Motor neuron (in vitro differentiated cells): Measurements from ENCODE around the gene TMEM127. TPM values are rescaled to one million over a fixed set of nuclear protein-coding genes. Genes with fewer than 3 reads are reported as not detected.
"Not testable (repeated sequence)": the region's sequence is repeated elsewhere in the genome, so short reads cannot be mapped to it uniquely, and the experiment has no call there.

ENCODE experiments used
- ATAC-seq, 8 experiments: fragments of 200-7000 bp; cut with Tn5 transposase; replicated peaks in 6 of 8; 2 replicates each; pipeline ENCODE4 v1.8.0; 2021; ENCODE audit warnings: mild to moderate bottlenecking in 8 of 8, moderate library complexity in 8 of 8
- H3K27ac ChIP-seq, 2 donors: fragments of 250-450 bp; sonication (Bioruptor Pico); 2 replicates each; pipeline ENCODE4 v1.9.0; 2021; ENCODE audit warnings: antibody characterized with exemption in 2 of 2, mild to moderate bottlenecking in 2 of 2, moderate library complexity in 1 of 2
- H3K4me1 ChIP-seq, 2 donors: fragments of 250-450 bp; sonication (Bioruptor Pico); replicated peaks in 1 of 2; 2 replicates each; pipeline ENCODE4 v1.6.1; 2021; ENCODE audit warnings: antibody characterized with exemption in 2 of 2, mild to moderate bottlenecking in 2 of 2, moderate library complexity in 1 of 2
- H3K4me3 ChIP-seq, 5 donors: fragments of 250-450 bp; sonication (Bioruptor Pico); 2 replicates each; pipeline ENCODE4 v1.9.0; 2021; ENCODE audit warnings: antibody characterized with exemption in 5 of 5, mild to moderate bottlenecking in 5 of 5, moderate library complexity in 4 of 5
- WGBS, 10 experiments: fragments of 450-650 bp; shearing (Covaris generic); methylation state at CpG; one replicate each; pipeline ENCODE4 v1.0.0; 2022; 5-methylcytosine and 5-hydroxymethylcytosine counted together
- in situ Hi-C, 9 experiments: fragments of 400-800 bp; cut with MboI; loops; one replicate each; pipeline ENCODE4 v1.15.0; 2021; ENCODE audit warnings: low sequenced_read_pairs in 9 of 9, low pct_unique_long_range_greater_than_20kb in 2 of 9; ENCODE audit not compliant: unreplicated experiment in 9 of 9
- total RNA-seq, 8 experiments: library from RNA; unstranded; fragments of 300-600 nt; gene quantifications; 2 replicates each; pipeline versions ENCODE4 v1.2.3 to v1.2.4, GENCODE V29; 2022

TMEM127 gene
- total RNA-seq, 8 experiments from 2014 or later, result 14.7 to 26.4 (median 19.7) TPM

GRCh38 chr2:96260387-96261260 is 5.2 kb downstream of the TMEM127 start:
- WGBS, 10 experiments, result 0 to 80% (median 50%) methylated on average over 1 to 5 of the region's 10 CpGs; no CpG with 5 or more reads in 1 of the 10 experiments
- no peak overlapping the region for H3K4me3 ChIP-seq
- in situ Hi-C loops, result loop anchor here in 1 of 9 experiments (25.0 kb wide), 1 partner anchor 248 kb away; no protein-coding TSS in a partner anchor
- H3K4me1 ChIP-seq, result peaks cover 35 to 39% of the 10 kb centered on the region in 2 donors
- H3K27ac ChIP-seq, result peak overlapping the region in 1 of 2 donors; percentile 62
- ATAC-seq, result peak; percentile 53 to 76 (median 64)

GRCh38 chr2:96259497-96259921 is 6.3 kb downstream of the TMEM127 start:
- WGBS, 10 experiments, result 14 to 100% (median 100%) methylated on average over 1 to 4 of the region's 5 CpGs; no CpG with 5 or more reads in 7 of the 10 experiments
- Histone ChIP-seq H3K4me1 (peaks cover 35 to 38% of the 10 kb centered on the region in 2 donors), H3K27ac (peak overlapping the region in 1 of 2 donors; percentile 62), H3K4me3 (no peak overlapping the region)
- ATAC-seq, result peak in 4 of 8 experiments; percentile 21 to 39 (median 29)
- in situ Hi-C loops, result loop anchor here in 1 of 9 experiments (25.0 kb wide), 1 partner anchor 247 kb away; no protein-coding TSS in a partner anchor

- 58 to 100% (median 80%) methylated on average over 1 to 4 of the region's 7 CpGs; no CpG with 5 or more reads in 2 of the 10 experiments for WGBS, 10 experiments
- H3K4me3 ChIP-seq, result no peak overlapping the region
- H3K27ac ChIP-seq, result peak overlapping the region; percentile 8 to 25
- ATAC-seq, result no peak
- H3K4me1 ChIP-seq, result peaks cover 28 to 29% of the 10 kb centered on the region in 2 donors
- in situ Hi-C loops, result loop anchor here in 1 of 9 experiments (25.0 kb wide), 1 partner anchor 246 kb away; no protein-coding TSS in a partner anchor
Measured at GRCh38 chr2:96258166-96259022, 7.4 kb downstream of the TMEM127 start.

- not testable (repeated sequence) for ATAC-seq, H3K27ac ChIP-seq, H3K4me3 ChIP-seq
- in situ Hi-C loops, result loop anchor here in 1 of 9 experiments (25.0 kb wide), 1 partner anchor 245 kb away; no protein-coding TSS in a partner anchor
- WGBS, 10 experiments, result 93 to 100% (median 100%) methylated on average over 1 to 3 of the region's 3 CpGs; no CpG with 5 or more reads in 3 of the 10 experiments
- H3K4me1 ChIP-seq, result peaks cover 28 to 29% of the 10 kb centered on the region in 2 donors
Measured at GRCh38 chr2:96257744-96258143, 8.1 kb downstream of the TMEM127 start.

GRCh38 chr2:96256611-96257113 is 9.1 kb downstream of the TMEM127 start:
- Histone ChIP-seq H3K4me3 (no peak overlapping the region), H3K4me1 (peaks cover 28 to 32% of the 10 kb centered on the region in 2 donors), H3K27ac (no peak overlapping the region)
- no peak for ATAC-seq
- in situ Hi-C loops, result loop anchor here in 1 of 9 experiments (25.0 kb wide), 1 partner anchor 244 kb away; no protein-coding TSS in a partner anchor
- WGBS, 10 experiments, result 79 to 100% (median 93%) methylated on average over 1 to 6 of the region's 6 CpGs

GRCh38 chr2:96254571-96254970 is 11.2 kb downstream of the TMEM127 start:
- H3K4me1 ChIP-seq, result peaks cover 14 to 27% of the 10 kb centered on the region in 2 donors
- no peak for ATAC-seq
- no peak overlapping the region for H3K4me3 ChIP-seq
- H3K27ac ChIP-seq, result no peak overlapping the region
- in situ Hi-C loops, result loop anchor here in 1 of 9 experiments (25.0 kb wide), 1 partner anchor 242 kb away; no protein-coding TSS in a partner anchor
- 100% methylated on average over 1 of the region's 11 CpGs; no CpG with 5 or more reads in 9 of the 10 experiments for WGBS, 10 experiments

- in situ Hi-C loops, result loop anchor here in 1 of 9 experiments (25.0 kb wide), 1 partner anchor 241 kb away; no protein-coding TSS in a partner anchor
- Histone ChIP-seq H3K27ac (no peak overlapping the region), H3K4me1 (peaks cover 0 to 12% of the 10 kb centered on the region in 2 donors), H3K4me3 (no peak overlapping the region)
- no peak for ATAC-seq
- 90 to 100% (median 100%) methylated on average over 1 to 2 of the region's 7 CpGs; no CpG with 5 or more reads in 6 of the 10 experiments for WGBS, 10 experiments
Measured at GRCh38 chr2:96253006-96253405, 12.8 kb downstream of the TMEM127 start.

GRCh38 chr2:96252526-96252925 is 13.3 kb downstream of the TMEM127 start:
- no peak for ATAC-seq
- in situ Hi-C loops, result loop anchor here in 1 of 9 experiments (25.0 kb wide), 1 partner anchor 240 kb away; no protein-coding TSS in a partner anchor
- no peak overlapping the region for H3K27ac ChIP-seq
- 40 to 100% (median 94%) methylated on average over 1 to 4 of the region's 8 CpGs; no CpG with 5 or more reads in 4 of the 10 experiments for WGBS, 10 experiments
- peaks cover 0 to 12% of the 10 kb centered on the region in 2 donors for H3K4me1 ChIP-seq
- no peak overlapping the region for H3K4me3 ChIP-seq

GRCh38 chr2:96251721-96252292 is 14.0 kb downstream of the TMEM127 start:
- Histone ChIP-seq H3K4me3 (no peak overlapping the region), H3K4me1 (peaks cover 0 to 12% of the 10 kb centered on the region in 2 donors), H3K27ac (peak overlapping the region in 1 of 2 donors; percentile 4)
- in situ Hi-C loops, result loop anchor here in 1 of 9 experiments (25.0 kb wide), 1 partner anchor 240 kb away; no protein-coding TSS in a partner anchor
- ATAC-seq, result peak in 7 of 8 experiments; percentile 28 to 97 (median 93)
- WGBS, 10 experiments, result 0 to 81% (median 37%) methylated on average over 1 to 4 of the region's 6 CpGs

- H3K4me3 ChIP-seq, result no peak overlapping the region
- no peak for ATAC-seq
- peaks cover 0 to 12% of the 10 kb centered on the region in 2 donors for H3K4me1 ChIP-seq
- H3K27ac ChIP-seq, result no peak overlapping the region
- in situ Hi-C loops, result loop anchor here in 1 of 9 experiments (25.0 kb wide), 1 partner anchor 238 kb away; no protein-coding TSS in a partner anchor
- 60 to 100% (median 87%) methylated on average over 1 to 6 of the region's 6 CpGs; no CpG with 5 or more reads in 4 of the 10 experiments for WGBS, 10 experiments
Measured at GRCh38 chr2:96250188-96250587, 15.6 kb downstream of the TMEM127 start.

GRCh38 chr2:96249654-96250053 is 16.1 kb downstream of the TMEM127 start:
- in situ Hi-C loops, result loop anchor here in 1 of 9 experiments (25.0 kb wide), 1 partner anchor 237 kb away; no protein-coding TSS in a partner anchor
- WGBS, 10 experiments, result 0 to 96% (median 40%) methylated on average over 2 to 8 of the region's 9 CpGs; no CpG with 5 or more reads in 5 of the 10 experiments
- H3K4me1 ChIP-seq, result peaks cover 0 to 12% of the 10 kb centered on the region in 2 donors
- ATAC-seq, result peak in 3 of 8 experiments; percentile 66 to 93 (median 89)
- H3K27ac ChIP-seq, result no peak overlapping the region
- H3K4me3 ChIP-seq, result no peak overlapping the region
